Right cardiac atrium (tissue), 5 donors: ENCODE results near the gene NUP62. TPM values are rescaled to one million over a fixed set of nuclear protein-coding genes. Genes with fewer than 3 reads are reported as not detected.

ENCODE experiments used
- microRNA-seq, 2 donors: library from miRNA; unstranded; fragments of <30 nt; microRNA quantifications; one replicate each; pipeline ENCODE4 v1.2.0, GENCODE V29; 2020 to 2021
- polyA plus RNA-seq: library from polyadenylated mRNA; stranded (reverse); fragments of 200-250 nt; gene quantifications from one replicate; pipeline ENCODE4 v1.2.3, GENCODE V29; 2013
- total RNA-seq, 4 donors: library from RNA; stranded (reverse); fragmentation: NEBNext Ultra II Directional; extraction: Animal tissue kit (Norgen Biotek cat#: 25700); gene quantifications; one replicate each; pipeline ENCODE4 v1.2.1, GENCODE V29; 2021
- donor health status: healthy with polysubstance abuse.
- donor health status: DM: no; HTN: yes; CAD: no.
- donor health status: DM: no; HTN: no; CAD: no.
- donor health status: DM: no; HTN: yes; CAD: no; lungs with severe emphysema.
- donor health status: DM: yes; HTN: yes; CAD: no.

Gene NUP62
- total and polyA plus RNA-seq, 5 donors, result 19.9 to 34.0 (median 29.2) TPM

Small RNA genes lying within 50 kb of the gene (microRNA-seq; reads per million reads assigned to microRNA genes)
- 0 reads per million in 2 donors for gene MIR4750

Other genes with a start within 250 kb of the NUP62 start
- under 1 TPM; 0.28 to 0.82 (median 0.44) TPM for gene ADM5, start 239.9 kb downstream of the NUP62 start, total RNA-seq
- gene ADM5, start 239.9 kb downstream of the NUP62 start, polyA plus RNA-seq, result 0.52 TPM
- 1 to 10 TPM; 4.8 to 8.5 (median 5.7) TPM for gene CPT1C, start 238.4 kb downstream of the NUP62 start, total RNA-seq
- 4.5 TPM for gene CPT1C, start 238.4 kb downstream of the NUP62 start, polyA plus RNA-seq
- 1 to 10 TPM in 3 of 4 donors, under 1 TPM in 1; 0.59 to 1.4 (median 1.2) TPM for gene TSKS, start 166.2 kb downstream of the NUP62 start, total RNA-seq
- 1.1 TPM for gene TSKS, start 166.2 kb downstream of the NUP62 start, polyA plus RNA-seq
- gene AP2A1, start 162.5 kb downstream of the NUP62 start, total RNA-seq, result 10 to 100 TPM; 58.8 to 80.7 (median 73.7) TPM
- gene AP2A1, start 162.5 kb downstream of the NUP62 start, polyA plus RNA-seq, result 50.8 TPM
- gene FUZ, start 116.2 kb downstream of the NUP62 start, total RNA-seq, result 10 to 100 TPM; 13.2 to 21.3 (median 16.4) TPM
- 25.8 TPM for gene FUZ, start 116.2 kb downstream of the NUP62 start, polyA plus RNA-seq
- gene MED25, start 111.2 kb downstream of the NUP62 start, total RNA-seq, result 10 to 100 TPM; 37.8 to 50.4 (median 43.1) TPM
- 39.2 TPM for gene MED25, start 111.2 kb downstream of the NUP62 start, polyA plus RNA-seq
- 100 to 1,000 TPM; 127 to 146 (median 141) TPM for gene PTOV1, start 78.3 kb downstream of the NUP62 start, total RNA-seq
- gene PTOV1, start 78.3 kb downstream of the NUP62 start, polyA plus RNA-seq, result 134 TPM
- 100 to 1,000 TPM in 1 of 4 donors, 10 to 100 TPM in 3; 38.6 to 144 (median 42.9) TPM for gene PNKP, start 61.9 kb downstream of the NUP62 start, total RNA-seq
- 40.8 TPM for gene PNKP, start 61.9 kb downstream of the NUP62 start, polyA plus RNA-seq
- gene AKT1S1, start 52.1 kb downstream of the NUP62 start, total RNA-seq, result 10 to 100 TPM; 32.4 to 38.7 (median 36.4) TPM
- gene AKT1S1, start 52.1 kb downstream of the NUP62 start, polyA plus RNA-seq, result 40.2 TPM
- gene TBC1D17, start 51.8 kb downstream of the NUP62 start, total RNA-seq, result 10 to 100 TPM; 35.7 to 45.7 (median 42.1) TPM
- 35.6 TPM for gene TBC1D17, start 51.8 kb downstream of the NUP62 start, polyA plus RNA-seq
- under 1 TPM in 3 of 4 donors, not detected in 1; 0.24 to 0.92 (median 0.60) TPM for gene IL4I1, start 32.6 kb downstream of the NUP62 start, total RNA-seq
- 0.29 TPM for gene IL4I1, start 32.6 kb downstream of the NUP62 start, polyA plus RNA-seq
- 10 to 100 TPM in 2 of 4 donors, 1 to 10 TPM in 2; 7.1 to 12.9 (median 9.4) TPM for gene ATF5, start 299 bp downstream of the NUP62 start, total RNA-seq
- gene ATF5, start 299 bp downstream of the NUP62 start, polyA plus RNA-seq, result 16.8 TPM
- 1 to 10 TPM in 3 of 4 donors, under 1 TPM in 1; 0.64 to 1.6 (median 1.3) TPM for gene SIGLEC11, start 31.7 kb upstream of the NUP62 start, total RNA-seq
- 0.86 TPM for gene SIGLEC11, start 31.7 kb upstream of the NUP62 start, polyA plus RNA-seq
- 10 to 100 TPM; 17.7 to 27.1 (median 24.5) TPM for gene VRK3, start 95.9 kb upstream of the NUP62 start, total RNA-seq
- gene VRK3, start 95.9 kb upstream of the NUP62 start, polyA plus RNA-seq, result 15.6 TPM
- gene ZNF473, start 96.5 kb upstream of the NUP62 start, total RNA-seq, result 1 to 10 TPM; 3.9 to 5.5 (median 5.1) TPM
- gene ZNF473, start 96.5 kb upstream of the NUP62 start, polyA plus RNA-seq, result 2.1 TPM
- gene IZUMO2, start 233.8 kb upstream of the NUP62 start, total RNA-seq, result not detected
- not detected for gene IZUMO2, start 233.8 kb upstream of the NUP62 start, polyA plus RNA-seq